ENCODE data around the gene MAFG. TPM values are rescaled to one million over a fixed set of nuclear protein-coding genes. Genes with fewer than 3 reads are reported as not detected.

Gene MAFG
- total and polyA plus RNA-seq, 2 of the 13 experiments (the other 11 are each of a cell fraction or from before 2014, with no cell fraction given) = 14.5 to 20.0 TPM

GRCh38 chr17:81871387-81872230 lies 55.9 kb downstream of the MAFG start (continued):
- TF ChIP-seq SAFB2 (CRISPR knock-in tag; IDR thresholded peaks at IDR 0.05; ENCODE audit: borderline replicate concordance, low read depth) (peak; percentile 97), IKZF4 (CRISPR knock-in tag; IDR thresholded peaks at IDR 0.05; ENCODE audit: borderline replicate concordance, low read depth, not compliant biosample characterization) (peak; percentile 90), ZNF138 (CRISPR knock-in tag; IDR thresholded peaks at IDR 0.05; ENCODE audit: low read depth) (peak; percentile 98), ZNF607 (CRISPR knock-in tag; IDR thresholded peaks at IDR 0.05; ENCODE audit: borderline replicate concordance) (peak; percentile 96), ZNF501 (CRISPR knock-in tag; IDR thresholded peaks at IDR 0.05) (peak; percentile 89), CEBPZ (IDR thresholded peaks at IDR 0.05; ENCODE audit: low read length) (no peak), FOXP4 (CRISPR knock-in tag; IDR thresholded peaks at IDR 0.05) (0 out of 2 replicates have a peak, but pooled peaks have one; percentile 27), TBP (CRISPR knock-in tag; IDR thresholded peaks at IDR 0.05) (no peak), NR0B2 (CRISPR knock-in tag; IDR thresholded peaks at IDR 0.05) (peak; percentile 99), NR1H2 (CRISPR knock-in tag; IDR thresholded peaks at IDR 0.05; ENCODE audit: borderline replicate concordance, low read depth) (peak; percentile 98), ZNF564 (CRISPR knock-in tag; IDR thresholded peaks at IDR 0.05) (peak; percentile 85; the same call in 1 of the 2 replicates), DMAP1 (CRISPR knock-in tag; IDR thresholded peaks at IDR 0.05) (peak; percentile 98), ZSCAN25 (CRISPR knock-in tag; IDR thresholded peaks at IDR 0.05) (peak; percentile 83), ZNF737 (CRISPR knock-in tag; IDR thresholded peaks at IDR 0.05; ENCODE audit: borderline replicate concordance) (no peak; the same call in none of the 2 replicates), NFE2L1 (CRISPR knock-in tag; IDR thresholded peaks at IDR 0.05; ENCODE audit: borderline replicate concordance) (peak; percentile 94), ZNF160 (CRISPR knock-in tag; IDR thresholded peaks at IDR 0.05) (peak; percentile 95), HHEX (CRISPR knock-in tag; IDR thresholded peaks at IDR 0.05) (no peak), ZFP82 (CRISPR knock-in tag; IDR thresholded peaks at IDR 0.05; ENCODE audit: borderline replicate concordance) (0 out of 2 replicates have a peak, but pooled peaks have one; percentile 91)

Measured in HepG2 (cell line).